ENCODE data around the gene EID2.

EID2 gene, protein sequence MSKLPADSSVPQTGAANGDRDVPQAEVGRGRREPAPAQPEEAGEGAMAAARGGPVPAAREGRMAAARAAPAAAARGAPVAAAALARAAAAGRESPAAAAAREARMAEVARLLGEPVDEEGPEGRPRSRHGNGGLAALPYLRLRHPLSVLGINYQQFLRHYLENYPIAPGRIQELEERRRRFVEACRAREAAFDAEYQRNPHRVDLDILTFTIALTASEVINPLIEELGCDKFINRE

DNA sequence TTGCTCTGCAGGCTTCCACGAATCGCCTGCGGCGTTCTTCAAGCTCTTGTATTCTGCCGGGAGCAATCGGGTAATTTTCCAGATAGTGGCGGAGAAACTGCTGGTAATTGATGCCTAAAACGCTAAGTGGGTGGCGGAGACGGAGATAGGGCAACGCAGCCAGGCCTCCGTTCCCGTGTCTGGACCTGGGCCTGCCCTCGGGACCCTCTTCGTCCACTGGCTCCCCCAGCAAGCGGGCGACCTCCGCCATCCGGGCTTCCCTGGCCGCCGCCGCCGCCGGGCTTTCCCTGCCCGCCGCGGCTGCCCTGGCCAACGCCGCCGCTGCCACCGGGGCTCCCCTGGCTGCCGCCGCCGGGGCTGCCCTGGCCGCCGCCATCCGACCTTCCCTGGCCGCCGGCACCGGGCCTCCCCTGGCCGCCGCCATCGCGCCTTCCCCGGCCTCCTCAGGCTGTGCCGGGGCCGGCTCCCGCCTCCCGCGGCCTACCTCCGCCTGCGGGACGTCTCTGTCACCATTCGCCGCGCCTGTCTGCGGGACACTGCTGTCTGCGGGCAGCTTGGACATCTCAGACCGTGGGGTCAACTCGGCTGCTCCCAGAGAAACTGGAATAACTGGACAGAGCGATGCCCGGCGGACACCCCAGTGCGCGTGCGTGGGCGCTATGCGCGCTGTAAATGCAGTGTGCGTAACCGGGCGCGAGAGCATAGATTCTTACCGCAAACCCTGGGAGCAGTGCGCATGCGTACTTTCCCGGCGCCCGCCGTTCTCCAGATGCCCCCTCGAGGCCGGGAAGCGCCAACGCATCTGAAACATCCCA lies at the start of gene EID2:
Gene EID2, minus strand, starts transcription at position 644 of the 815 bp plus-strand sequence. Its CDS starts 82 bp downstream, at position 562.
- peak; percentile 85 for DNase-seq (ENCODE audit: extremely low read depth, low read depth)
- H3K4me3 ChIP-seq (replicated peaks; ENCODE audit: low read depth, low read length), result peak within 1 kb of the TSS; percentile 78
- TF ChIP-seq, protein P1, sequence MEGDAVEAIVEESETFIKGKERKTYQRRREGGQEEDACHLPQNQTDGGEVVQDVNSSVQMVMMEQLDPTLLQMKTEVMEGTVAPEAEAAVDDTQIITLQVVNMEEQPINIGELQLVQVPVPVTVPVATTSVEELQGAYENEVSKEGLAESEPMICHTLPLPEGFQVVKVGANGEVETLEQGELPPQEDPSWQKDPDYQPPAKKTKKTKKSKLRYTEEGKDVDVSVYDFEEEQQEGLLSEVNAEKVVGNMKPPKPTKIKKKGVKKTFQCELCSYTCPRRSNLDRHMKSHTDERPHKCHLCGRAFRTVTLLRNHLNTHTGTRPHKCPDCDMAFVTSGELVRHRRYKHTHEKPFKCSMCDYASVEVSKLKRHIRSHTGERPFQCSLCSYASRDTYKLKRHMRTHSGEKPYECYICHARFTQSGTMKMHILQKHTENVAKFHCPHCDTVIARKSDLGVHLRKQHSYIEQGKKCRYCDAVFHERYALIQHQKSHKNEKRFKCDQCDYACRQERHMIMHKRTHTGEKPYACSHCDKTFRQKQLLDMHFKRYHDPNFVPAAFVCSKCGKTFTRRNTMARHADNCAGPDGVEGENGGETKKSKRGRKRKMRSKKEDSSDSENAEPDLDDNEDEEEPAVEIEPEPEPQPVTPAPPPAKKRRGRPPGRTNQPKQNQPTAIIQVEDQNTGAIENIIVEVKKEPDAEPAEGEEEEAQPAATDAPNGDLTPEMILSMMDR (IDR thresholded peaks at IDR 0.05; ENCODE audit: low read depth, low read length, missing control alignments), result peak; percentile 74

DNA sequence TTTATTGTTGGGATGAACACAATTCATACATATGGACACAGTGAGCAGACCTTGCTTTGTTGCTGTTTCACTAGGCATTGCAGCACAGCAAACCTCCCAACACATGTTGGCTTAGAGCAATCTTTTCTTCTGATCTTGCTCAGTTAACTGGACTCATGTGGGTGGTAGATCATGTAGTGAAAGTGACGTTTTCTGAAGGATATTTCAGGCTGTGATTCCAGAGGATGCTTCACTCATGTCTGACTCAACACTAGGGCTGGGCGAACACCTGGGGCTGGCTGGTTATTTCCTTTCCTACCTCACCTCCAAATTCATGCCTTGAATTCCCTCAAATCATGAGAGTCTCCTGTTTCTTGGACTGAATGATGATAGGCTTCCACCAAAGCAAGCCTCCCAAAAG lies 48.1 kb upstream of the EID2 start:
- no peak for DNase-seq (ENCODE audit: extremely low read depth, low read depth)
- no peak overlapping the region for H3K4me3 ChIP-seq (replicated peaks; ENCODE audit: low read depth, low read length)
- TF ChIP-seq, protein P1 (IDR thresholded peaks at IDR 0.05; ENCODE audit: low read depth, low read length, missing control alignments), result no peak

DNA sequence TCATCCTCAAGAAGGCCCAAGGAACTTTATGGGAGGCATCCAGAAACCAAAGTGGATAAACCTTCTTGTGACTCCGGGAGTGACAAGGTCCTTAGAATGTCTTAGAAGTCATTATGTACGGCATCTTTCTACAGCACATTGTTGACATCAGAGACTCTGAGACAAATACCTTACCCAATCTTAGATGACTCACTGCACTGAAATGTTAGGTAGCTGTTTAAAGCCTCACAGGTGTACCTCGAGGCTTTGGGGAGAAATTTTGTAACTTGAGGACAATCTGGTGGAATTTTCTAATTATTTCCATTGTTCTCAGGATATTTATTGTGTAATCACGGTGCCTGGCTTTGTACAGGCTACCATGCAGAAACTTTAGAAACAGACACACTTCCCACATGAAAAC lies 47.5 kb upstream of the EID2 start:
- DNase-seq (ENCODE audit: extremely low read depth, low read depth), result no peak
- H3K4me3 ChIP-seq (replicated peaks; ENCODE audit: low read depth, low read length), result no peak overlapping the region
- TF ChIP-seq, protein P1 (IDR thresholded peaks at IDR 0.05; ENCODE audit: low read depth, low read length, missing control alignments), result no peak

DNA sequence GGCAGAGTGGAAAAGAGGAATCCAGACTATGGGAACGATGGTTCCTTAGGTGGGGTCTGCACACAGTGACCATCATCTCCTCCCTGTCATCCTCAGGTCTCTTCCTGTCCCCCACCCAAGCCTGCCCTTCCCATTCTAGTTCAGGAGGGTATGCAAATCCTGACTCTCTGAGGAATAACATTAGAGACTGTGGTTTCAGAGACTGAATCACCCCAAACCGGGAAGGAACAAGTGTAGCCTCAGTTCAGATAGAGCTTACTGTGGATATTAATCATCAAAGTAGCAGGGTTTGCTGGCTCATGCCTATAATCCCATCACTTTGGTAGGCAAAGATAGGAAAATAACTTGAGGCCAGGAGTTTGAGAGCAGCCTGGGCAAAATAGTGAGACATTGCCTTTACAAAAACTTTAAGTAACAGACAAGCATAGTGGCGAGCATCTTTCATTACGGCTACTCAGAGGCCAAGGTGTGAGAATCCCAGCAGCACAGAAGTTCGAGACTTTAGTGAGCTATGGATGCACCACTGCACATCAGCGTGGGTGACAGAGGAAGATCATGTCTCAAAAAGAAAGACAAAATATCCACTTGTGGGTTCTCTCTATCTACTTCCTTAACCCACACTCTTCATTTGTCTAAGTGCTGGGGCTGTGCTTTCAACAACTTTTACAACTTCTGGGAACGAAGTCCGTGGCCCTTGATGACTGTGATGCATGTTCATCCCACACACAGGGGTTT lies 43.1 kb upstream of the EID2 start:
- DNase-seq (ENCODE audit: extremely low read depth, low read depth), result no peak
- no peak overlapping the region for H3K4me3 ChIP-seq (replicated peaks; ENCODE audit: low read depth, low read length)
- TF ChIP-seq, protein P1 (IDR thresholded peaks at IDR 0.05; ENCODE audit: low read depth, low read length, missing control alignments), result no peak

DNA sequence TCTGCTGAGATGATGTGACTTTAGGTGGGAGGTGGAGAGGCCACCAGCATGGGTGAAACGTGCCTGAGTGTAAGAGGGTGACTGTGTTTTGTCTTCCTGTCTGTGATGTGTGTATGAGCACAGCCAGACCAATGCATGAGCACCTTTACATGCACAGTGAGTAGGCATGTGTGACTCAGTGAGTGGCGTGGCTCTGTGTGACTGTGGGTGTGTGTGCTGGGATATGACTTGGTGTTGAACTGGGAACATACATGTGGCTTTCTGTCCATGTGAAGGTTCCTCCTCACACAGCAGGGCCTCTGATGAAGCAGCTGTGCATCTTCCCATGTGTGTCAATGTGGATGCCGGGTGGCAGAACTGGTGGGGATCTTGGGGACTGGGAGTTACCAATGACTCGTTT lies 42.5 kb upstream of the EID2 start:
- TF ChIP-seq, protein P1 (IDR thresholded peaks at IDR 0.05; ENCODE audit: low read depth, low read length, missing control alignments), result no peak
- no peak overlapping the region for H3K4me3 ChIP-seq (replicated peaks; ENCODE audit: low read depth, low read length)

DNA sequence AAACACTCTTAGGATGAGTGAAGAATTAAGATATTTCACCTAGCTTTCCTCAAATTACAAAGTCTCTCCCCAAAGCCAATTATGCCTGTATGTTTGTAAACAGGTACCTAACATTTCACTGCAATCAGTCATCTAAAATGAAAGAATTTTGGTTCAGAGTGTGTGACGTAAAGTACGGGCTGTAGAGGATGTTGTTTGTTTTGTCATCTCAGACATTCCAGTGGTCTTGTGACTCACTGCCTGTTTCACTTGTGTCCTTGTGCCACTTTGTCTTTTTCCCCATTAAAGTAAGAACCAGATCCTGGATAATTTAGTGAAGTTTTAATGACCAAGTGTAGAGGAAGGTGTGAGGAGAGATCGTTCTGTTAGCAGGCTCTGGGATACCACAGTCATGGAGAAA lies 28.6 kb upstream of the EID2 start:
- no peak overlapping the region for H3K4me3 ChIP-seq (replicated peaks; ENCODE audit: low read depth, low read length)
- TF ChIP-seq, protein P1 (IDR thresholded peaks at IDR 0.05; ENCODE audit: low read depth, low read length, missing control alignments), result no peak
- DNase-seq (ENCODE audit: extremely low read depth, low read depth), result no peak

More for the DNA sequence above, 42.5 kb upstream of the EID2 start:
- DNase-seq (ENCODE audit: extremely low read depth, low read depth), result no peak

Data from HFF-Myc (cell line).